Vagina (tissue), 2 donors: ENCODE measurements around the gene SRPK1. TPM values are rescaled to one million over a fixed set of nuclear protein-coding genes. Genes with fewer than 3 reads are reported as not detected.
A peak's percentile ranks its signal among the peaks of the same experiment; 100 is the strongest.

Experiments
- DNase-seq, 2 donors: peaks; one replicate each; pipeline ENCODE4 v3.0.0-alpha.2; 2017; ENCODE audit errors: extremely low spot score in 2 of 2
- H3K27ac ChIP-seq: fragments of 200-600 bp; sonication (generic); one replicate; pipeline ENCODE4 v1.5.1; 2019
- H3K27me3 ChIP-seq: fragments of 200-600 bp; sonication (generic); one replicate; pipeline ENCODE4 v1.5.1; 2019
- H3K36me3 ChIP-seq, 2 donors: fragments of 200-600 bp; sonication (generic); one replicate each; pipeline ENCODE4 v1.5.1; 2017 to 2019
- H3K4me1 ChIP-seq: fragments of 200-600 bp; sonication (generic); one replicate; pipeline ENCODE4 v1.5.1; 2019
- H3K4me3 ChIP-seq, 2 donors: fragments of 200-600 bp; sonication (generic); 1 replicate in 1 of 2; 2 replicates in 1 of 2; pipeline ENCODE4 v1.5.1; 2016 to 2019
- H3K9me3 ChIP-seq: fragments of 200-600 bp; sonication (generic); one replicate; pipeline ENCODE4 v1.5.1; 2019
- POLR2A ChIP-seq, 2 donors: fragments of 450-650 bp; IDR thresholded peaks; one replicate each; pipeline ENCODE4 v1.6.1; 2017; ENCODE audit warnings: antibody characterized with exemption in 2 of 2, mild to moderate bottlenecking in 2 of 2, moderate library complexity in 2 of 2
- POLR2AphosphoS5 ChIP-seq, 2 donors: sonication (generic); formaldehyde crosslinking; IDR thresholded peaks; one replicate each; pipeline ENCODE4 v1.9.0; 2017; ENCODE audit warnings: antibody characterized with exemption in 2 of 2, mild to moderate bottlenecking in 2 of 2, low read depth in 1 of 2; ENCODE audit not compliant: insufficient read depth in 1 of 2
- intact Hi-C: fragments of 100-400 bp; cut with DNase I; formaldehyde crosslinking; loops from one replicate; pipeline ENCODE4 v1.15.1; 2023
- total RNA-seq: library from RNA; depleted of rRNA; stranded (reverse); fragments of >200 nt; gene quantifications from one replicate; pipeline ENCODE4 v1.2.3, GENCODE V29; 2016
- TF ChIP-seq, protein P1 (sequence below), 3 experiments: fragments of 450-650 bp in 2 of 3; fragments of 200-600 bp in 1 of 3; sonication (generic) in 1 of 3; IDR thresholded peaks; one replicate each; pipeline ENCODE4 v1.5.1; 2017 to 2019; ENCODE audit warnings: antibody characterized with exemption in 3 of 3, mild to moderate bottlenecking in 2 of 3, moderate library complexity in 2 of 3

The SRPK1 gene
- total RNA-seq = 59.2 TPM

GRCh38 chr6:35920793-35921732, at the start of gene SRPK1:
Gene SRPK1 (minus strand): TSS chr6:35921098. CDS start chr6:35921056, 42 bp downstream.
- H3K9me3 ChIP-seq = no peaks in the 10 kb centered on the region
- H3K4me3 ChIP-seq = peak within 1 kb of the TSS; percentile 86 to 90
- H3K27ac ChIP-seq = peak within 1 kb of the TSS; percentile 86
- DNase-seq = no peak
- no peaks in the 10 kb centered on the region for H3K36me3 ChIP-seq
- H3K4me1 ChIP-seq = peaks cover 34% of the 10 kb centered on the region
- TF ChIP-seq POLR2A (IDR thresholded peaks at IDR 0.05) = peak in 1 of 2 donors; percentile 57
- TF ChIP-seq, protein P1, sequence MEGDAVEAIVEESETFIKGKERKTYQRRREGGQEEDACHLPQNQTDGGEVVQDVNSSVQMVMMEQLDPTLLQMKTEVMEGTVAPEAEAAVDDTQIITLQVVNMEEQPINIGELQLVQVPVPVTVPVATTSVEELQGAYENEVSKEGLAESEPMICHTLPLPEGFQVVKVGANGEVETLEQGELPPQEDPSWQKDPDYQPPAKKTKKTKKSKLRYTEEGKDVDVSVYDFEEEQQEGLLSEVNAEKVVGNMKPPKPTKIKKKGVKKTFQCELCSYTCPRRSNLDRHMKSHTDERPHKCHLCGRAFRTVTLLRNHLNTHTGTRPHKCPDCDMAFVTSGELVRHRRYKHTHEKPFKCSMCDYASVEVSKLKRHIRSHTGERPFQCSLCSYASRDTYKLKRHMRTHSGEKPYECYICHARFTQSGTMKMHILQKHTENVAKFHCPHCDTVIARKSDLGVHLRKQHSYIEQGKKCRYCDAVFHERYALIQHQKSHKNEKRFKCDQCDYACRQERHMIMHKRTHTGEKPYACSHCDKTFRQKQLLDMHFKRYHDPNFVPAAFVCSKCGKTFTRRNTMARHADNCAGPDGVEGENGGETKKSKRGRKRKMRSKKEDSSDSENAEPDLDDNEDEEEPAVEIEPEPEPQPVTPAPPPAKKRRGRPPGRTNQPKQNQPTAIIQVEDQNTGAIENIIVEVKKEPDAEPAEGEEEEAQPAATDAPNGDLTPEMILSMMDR (IDR thresholded peaks at IDR 0.05) = no peak
- TF ChIP-seq POLR2AphosphoS5 (IDR thresholded peaks at IDR 0.05; ENCODE audit: insufficient read depth in 1 of 2, low read depth in 1 of 2) = peak in 1 of 2 donors; percentile 75
- no peaks in the 10 kb centered on the region for H3K27me3 ChIP-seq
- intact Hi-C loops = no loop called here

- intact Hi-C loops = no loop called here
- no peaks in the 10 kb centered on the region for H3K4me1 ChIP-seq
- H3K27me3 ChIP-seq = no peaks in the 10 kb centered on the region
- TF ChIP-seq, protein P1 (IDR thresholded peaks at IDR 0.05) = no peak
- TF ChIP-seq POLR2AphosphoS5 (IDR thresholded peaks at IDR 0.05; ENCODE audit: insufficient read depth in 1 of 2, low read depth in 1 of 2) (no peak), POLR2A (IDR thresholded peaks at IDR 0.05) (no peak)
- H3K9me3 ChIP-seq = no peaks in the 10 kb centered on the region
- no peak overlapping the region for H3K27ac ChIP-seq
- no peak overlapping the region for H3K4me3 ChIP-seq
- H3K36me3 ChIP-seq = no peaks in the 10 kb centered on the region
- DNase-seq = no peak
These were observed 49.3 kb upstream of the SRPK1 start for GRCh38 chr6:35970181-35970580.

DNA sequence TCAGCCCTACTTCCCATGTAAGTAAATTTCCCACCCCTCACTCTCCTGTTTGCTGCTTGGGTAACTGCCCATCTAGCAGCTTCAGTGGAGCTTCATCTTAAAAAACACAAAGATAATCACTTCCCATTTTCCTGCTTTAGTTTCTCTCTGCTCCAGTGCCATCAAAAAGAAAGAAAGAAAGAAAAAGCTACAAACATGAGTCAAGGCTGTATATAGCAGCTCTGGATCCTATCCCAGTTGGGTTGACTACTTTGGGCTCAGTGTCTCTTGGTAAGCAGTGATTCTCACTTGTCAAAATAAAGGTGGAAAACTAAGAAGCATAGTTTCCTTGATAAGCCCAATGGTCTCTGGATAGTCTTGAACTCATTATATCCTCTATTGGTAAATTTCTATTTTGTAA, 48.7 kb upstream of the SRPK1 start:
- TF ChIP-seq POLR2AphosphoS5 (IDR thresholded peaks at IDR 0.05; ENCODE audit: insufficient read depth in 1 of 2, low read depth in 1 of 2) (no peak), POLR2A (IDR thresholded peaks at IDR 0.05) (no peak)
- TF ChIP-seq, protein P1 (IDR thresholded peaks at IDR 0.05) = no peak
- Histone ChIP-seq H3K9me3 (no peaks in the 10 kb centered on the region), H3K27me3 (no peaks in the 10 kb centered on the region), H3K36me3 (no peaks in the 10 kb centered on the region), H3K4me1 (no peaks in the 10 kb centered on the region), H3K4me3 (no peak overlapping the region), H3K27ac (no peak overlapping the region)
- intact Hi-C loops = no loop called here
- no peak for DNase-seq

- TF ChIP-seq, protein P1 (IDR thresholded peaks at IDR 0.05) = no peak
- no peak for TF ChIP-seq POLR2AphosphoS5 (IDR thresholded peaks at IDR 0.05; ENCODE audit: insufficient read depth in 1 of 2, low read depth in 1 of 2)
- TF ChIP-seq POLR2A (IDR thresholded peaks at IDR 0.05) = no peak
- Histone ChIP-seq H3K27ac (no peak overlapping the region), H3K27me3 (no peaks in the 10 kb centered on the region), H3K9me3 (no peaks in the 10 kb centered on the region), H3K36me3 (no peaks in the 10 kb centered on the region), H3K4me3 (no peak overlapping the region), H3K4me1 (no peaks in the 10 kb centered on the region)
- DNase-seq = no peak
- intact Hi-C loops = no loop called here
These were observed 47.9 kb upstream of the SRPK1 start for GRCh38 chr6:35968821-35969220.
